Panc1 (cell line): ENCODE results near the gene ZBTB12.

Source experiments
- POLR2AphosphoS5 ChIP-seq: IDR thresholded peaks from 2 replicates; pipeline ENCODE4 v1.6.1; 2012; ENCODE audit warnings: mild to moderate bottlenecking, low read depth, low read length, moderate library complexity
- TCF7L2 ChIP-seq: IDR thresholded peaks from 2 replicates; pipeline ENCODE4 v1.6.1; 2011; ENCODE audit warnings: mild to moderate bottlenecking, low read depth, low read length, inconsistent platforms
- TF ChIP-seq, protein P1 (sequence below), 2 experiments: IDR thresholded peaks; 2 replicates each; pipeline ENCODE4 v1.6.1; 2011 to 2012; ENCODE audit warnings: low read depth in 2 of 2, control low read depth in 1 of 2, low read length in 1 of 2, mild to moderate bottlenecking in 1 of 2, moderate library complexity in 1 of 2; ENCODE audit not compliant: insufficient read depth in 1 of 2
- TF ChIP-seq, protein P2 (sequence below): fragments of 450-650 bp; IDR thresholded peaks from 2 replicates; pipeline ENCODE4 v1.5.1; 2017; ENCODE audit warnings: mild to moderate bottlenecking

GRCh38 chr6:31945154-31945506, 43.2 kb upstream of the ZBTB12 start:
- TF ChIP-seq POLR2AphosphoS5 = no peak
- TF ChIP-seq, protein P1, sequence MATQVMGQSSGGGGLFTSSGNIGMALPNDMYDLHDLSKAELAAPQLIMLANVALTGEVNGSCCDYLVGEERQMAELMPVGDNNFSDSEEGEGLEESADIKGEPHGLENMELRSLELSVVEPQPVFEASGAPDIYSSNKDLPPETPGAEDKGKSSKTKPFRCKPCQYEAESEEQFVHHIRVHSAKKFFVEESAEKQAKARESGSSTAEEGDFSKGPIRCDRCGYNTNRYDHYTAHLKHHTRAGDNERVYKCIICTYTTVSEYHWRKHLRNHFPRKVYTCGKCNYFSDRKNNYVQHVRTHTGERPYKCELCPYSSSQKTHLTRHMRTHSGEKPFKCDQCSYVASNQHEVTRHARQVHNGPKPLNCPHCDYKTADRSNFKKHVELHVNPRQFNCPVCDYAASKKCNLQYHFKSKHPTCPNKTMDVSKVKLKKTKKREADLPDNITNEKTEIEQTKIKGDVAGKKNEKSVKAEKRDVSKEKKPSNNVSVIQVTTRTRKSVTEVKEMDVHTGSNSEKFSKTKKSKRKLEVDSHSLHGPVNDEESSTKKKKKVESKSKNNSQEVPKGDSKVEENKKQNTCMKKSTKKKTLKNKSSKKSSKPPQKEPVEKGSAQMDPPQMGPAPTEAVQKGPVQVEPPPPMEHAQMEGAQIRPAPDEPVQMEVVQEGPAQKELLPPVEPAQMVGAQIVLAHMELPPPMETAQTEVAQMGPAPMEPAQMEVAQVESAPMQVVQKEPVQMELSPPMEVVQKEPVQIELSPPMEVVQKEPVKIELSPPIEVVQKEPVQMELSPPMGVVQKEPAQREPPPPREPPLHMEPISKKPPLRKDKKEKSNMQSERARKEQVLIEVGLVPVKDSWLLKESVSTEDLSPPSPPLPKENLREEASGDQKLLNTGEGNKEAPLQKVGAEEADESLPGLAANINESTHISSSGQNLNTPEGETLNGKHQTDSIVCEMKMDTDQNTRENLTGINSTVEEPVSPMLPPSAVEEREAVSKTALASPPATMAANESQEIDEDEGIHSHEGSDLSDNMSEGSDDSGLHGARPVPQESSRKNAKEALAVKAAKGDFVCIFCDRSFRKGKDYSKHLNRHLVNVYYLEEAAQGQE (IDR thresholded peaks at IDR 0.05; ENCODE audit: insufficient read depth in 1 of 2, low read depth in 2 of 2, low read length in 1 of 2) = no peak
- TF ChIP-seq, protein P2, sequence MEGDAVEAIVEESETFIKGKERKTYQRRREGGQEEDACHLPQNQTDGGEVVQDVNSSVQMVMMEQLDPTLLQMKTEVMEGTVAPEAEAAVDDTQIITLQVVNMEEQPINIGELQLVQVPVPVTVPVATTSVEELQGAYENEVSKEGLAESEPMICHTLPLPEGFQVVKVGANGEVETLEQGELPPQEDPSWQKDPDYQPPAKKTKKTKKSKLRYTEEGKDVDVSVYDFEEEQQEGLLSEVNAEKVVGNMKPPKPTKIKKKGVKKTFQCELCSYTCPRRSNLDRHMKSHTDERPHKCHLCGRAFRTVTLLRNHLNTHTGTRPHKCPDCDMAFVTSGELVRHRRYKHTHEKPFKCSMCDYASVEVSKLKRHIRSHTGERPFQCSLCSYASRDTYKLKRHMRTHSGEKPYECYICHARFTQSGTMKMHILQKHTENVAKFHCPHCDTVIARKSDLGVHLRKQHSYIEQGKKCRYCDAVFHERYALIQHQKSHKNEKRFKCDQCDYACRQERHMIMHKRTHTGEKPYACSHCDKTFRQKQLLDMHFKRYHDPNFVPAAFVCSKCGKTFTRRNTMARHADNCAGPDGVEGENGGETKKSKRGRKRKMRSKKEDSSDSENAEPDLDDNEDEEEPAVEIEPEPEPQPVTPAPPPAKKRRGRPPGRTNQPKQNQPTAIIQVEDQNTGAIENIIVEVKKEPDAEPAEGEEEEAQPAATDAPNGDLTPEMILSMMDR = no peak
- no peak for TF ChIP-seq TCF7L2
